Activated naive CD8-positive, alpha-beta T cell (primary cell): ENCODE measurements around the gene B4GALT1.
A peak's percentile ranks its signal among the peaks of the same experiment; 100 is the strongest.

Experiments
- H3K27ac Mint-ChIP-seq: one replicate; pipeline ENCODE4 v1.8.0; 2021; ENCODE audit warnings: mixed read lengths
- H3K27me3 Mint-ChIP-seq: one replicate; pipeline ENCODE4 v1.8.0; 2021; ENCODE audit warnings: mixed read lengths
- H3K36me3 Mint-ChIP-seq: one replicate; pipeline ENCODE4 v1.8.0; 2021; ENCODE audit warnings: mixed read lengths
- H3K4me1 Mint-ChIP-seq: one replicate; pipeline ENCODE4 v1.8.0; 2021; ENCODE audit warnings: low read depth, mixed read lengths
- H3K4me3 Mint-ChIP-seq: one replicate; pipeline ENCODE4 v1.8.0; 2021; ENCODE audit warnings: mild to moderate bottlenecking, mixed read lengths
- H3K9me3 Mint-ChIP-seq: one replicate; pipeline ENCODE4 v1.8.0; 2021; ENCODE audit warnings: low read depth, mixed read lengths

B4GALT1 gene

GRCh38 chr9:33129886-33130881 is 37.0 kb downstream of the B4GALT1 start:
- Mint-ChIP-seq H3K4me3 (no peak overlapping the region), H3K27ac (peak overlapping the region; percentile 77), H3K9me3 (no peaks in the 10 kb centered on the region), H3K27me3 (no peaks in the 10 kb centered on the region), H3K4me1 (peaks cover 26% of the 10 kb centered on the region), H3K36me3 (peaks cover 17% of the 10 kb centered on the region)

- Mint-ChIP-seq H3K27me3 (no peaks in the 10 kb centered on the region), H3K36me3 (peaks cover 17% of the 10 kb centered on the region), H3K4me3 (no peak overlapping the region)
These were observed 37.8 kb downstream of the B4GALT1 start for GRCh38 chr9:33129251-33129885.

GRCh38 chr9:33128570-33128969 is 38.6 kb downstream of the B4GALT1 start:
- H3K36me3 Mint-ChIP-seq = peaks cover 17% of the 10 kb centered on the region
- H3K4me3 Mint-ChIP-seq = no peak overlapping the region
- no peaks in the 10 kb centered on the region for H3K9me3 Mint-ChIP-seq
- peaks cover 28% of the 10 kb centered on the region for H3K4me1 Mint-ChIP-seq
- no peak overlapping the region for H3K27ac Mint-ChIP-seq
- H3K27me3 Mint-ChIP-seq = no peaks in the 10 kb centered on the region

More at GRCh38 chr9:33129251-33129885, 37.8 kb downstream of the B4GALT1 start:
- Mint-ChIP-seq H3K9me3 (no peaks in the 10 kb centered on the region), H3K27ac (no peak overlapping the region), H3K4me1 (peaks cover 28% of the 10 kb centered on the region)

- Mint-ChIP-seq H3K9me3 (no peaks in the 10 kb centered on the region), H3K4me1 (peaks cover 30% of the 10 kb centered on the region), H3K27ac (peak overlapping the region; percentile 17), H3K27me3 (no peaks in the 10 kb centered on the region), H3K4me3 (no peak overlapping the region), H3K36me3 (peaks cover 17% of the 10 kb centered on the region)
These were observed 39.3 kb downstream of the B4GALT1 start for GRCh38 chr9:33127881-33128280.

GRCh38 chr9:33125871-33126823 is 41.0 kb downstream of the B4GALT1 start:
- Mint-ChIP-seq H3K36me3 (peaks cover 14% of the 10 kb centered on the region), H3K4me1 (peaks cover 29% of the 10 kb centered on the region), H3K9me3 (no peaks in the 10 kb centered on the region), H3K27me3 (no peaks in the 10 kb centered on the region), H3K27ac (no peak overlapping the region), H3K4me3 (no peak overlapping the region)

- Mint-ChIP-seq H3K9me3 (no peaks in the 10 kb centered on the region), H3K36me3 (peaks cover 12% of the 10 kb centered on the region), H3K27me3 (no peaks in the 10 kb centered on the region), H3K27ac (no peak overlapping the region), H3K4me1 (peaks cover 29% of the 10 kb centered on the region), H3K4me3 (no peak overlapping the region)
These were observed 41.7 kb downstream of the B4GALT1 start for GRCh38 chr9:33125461-33125860.

GRCh38 chr9:33124751-33125381 is 42.3 kb downstream of the B4GALT1 start:
- no peaks in the 10 kb centered on the region for H3K9me3 Mint-ChIP-seq
- peaks cover 27% of the 10 kb centered on the region for H3K4me1 Mint-ChIP-seq
- no peak overlapping the region for H3K4me3 Mint-ChIP-seq
- H3K36me3 Mint-ChIP-seq = peaks cover 12% of the 10 kb centered on the region
- no peaks in the 10 kb centered on the region for H3K27me3 Mint-ChIP-seq
- peak overlapping the region; percentile 36 for H3K27ac Mint-ChIP-seq

- Mint-ChIP-seq H3K4me3 (no peak overlapping the region), H3K36me3 (peaks cover 10% of the 10 kb centered on the region)
These were observed 43.1 kb downstream of the B4GALT1 start for GRCh38 chr9:33124046-33124445.

GRCh38 chr9:33123407-33124031 is 43.6 kb downstream of the B4GALT1 start:
- Mint-ChIP-seq H3K4me1 (peaks cover 29% of the 10 kb centered on the region), H3K9me3 (no peaks in the 10 kb centered on the region), H3K36me3 (peaks cover 10% of the 10 kb centered on the region), H3K27ac (no peak overlapping the region), H3K27me3 (no peaks in the 10 kb centered on the region), H3K4me3 (no peak overlapping the region)

More at GRCh38 chr9:33124046-33124445, 43.1 kb downstream of the B4GALT1 start:
- peaks cover 27% of the 10 kb centered on the region for H3K4me1 Mint-ChIP-seq
- no peak overlapping the region for H3K27ac Mint-ChIP-seq
- no peaks in the 10 kb centered on the region for H3K9me3 Mint-ChIP-seq
- no peaks in the 10 kb centered on the region for H3K27me3 Mint-ChIP-seq

- peaks cover 2% of the 10 kb centered on the region for H3K36me3 Mint-ChIP-seq
These were observed 46.5 kb downstream of the B4GALT1 start for GRCh38 chr9:33120620-33121019.

GRCh38 chr9:33117796-33118195 is 49.3 kb downstream of the B4GALT1 start:
- Mint-ChIP-seq H3K36me3 (peaks cover 7% of the 10 kb centered on the region), H3K9me3 (no peaks in the 10 kb centered on the region), H3K27me3 (no peaks in the 10 kb centered on the region), H3K27ac (no peak overlapping the region), H3K4me1 (peaks cover 32% of the 10 kb centered on the region), H3K4me3 (no peak overlapping the region)

More at GRCh38 chr9:33120620-33121019, 46.5 kb downstream of the B4GALT1 start:
- Mint-ChIP-seq H3K27ac (no peak overlapping the region), H3K4me1 (peaks cover 38% of the 10 kb centered on the region), H3K27me3 (no peaks in the 10 kb centered on the region), H3K4me3 (no peak overlapping the region), H3K9me3 (no peaks in the 10 kb centered on the region)

GRCh38 chr9:33117306-33117705 is 49.8 kb downstream of the B4GALT1 start:
- Mint-ChIP-seq H3K9me3 (no peaks in the 10 kb centered on the region), H3K4me1 (peaks cover 32% of the 10 kb centered on the region), H3K27me3 (no peaks in the 10 kb centered on the region), H3K36me3 (peaks cover 7% of the 10 kb centered on the region), H3K27ac (no peak overlapping the region), H3K4me3 (no peak overlapping the region)

- H3K27ac Mint-ChIP-seq = no peak overlapping the region
- H3K27me3 Mint-ChIP-seq = no peaks in the 10 kb centered on the region
- no peaks in the 10 kb centered on the region for H3K9me3 Mint-ChIP-seq
- peaks cover 30% of the 10 kb centered on the region for H3K4me1 Mint-ChIP-seq
- H3K4me3 Mint-ChIP-seq = no peak overlapping the region
- peaks cover 7% of the 10 kb centered on the region for H3K36me3 Mint-ChIP-seq
These were observed 50.3 kb downstream of the B4GALT1 start for GRCh38 chr9:33116860-33117259.

GRCh38 chr9:33114746-33115145 is 52.4 kb downstream of the B4GALT1 start:
- Mint-ChIP-seq H3K4me3 (no peak overlapping the region), H3K27ac (no peak overlapping the region), H3K9me3 (no peaks in the 10 kb centered on the region), H3K4me1 (peaks cover 28% of the 10 kb centered on the region), H3K27me3 (no peaks in the 10 kb centered on the region), H3K36me3 (peaks cover 7% of the 10 kb centered on the region)
